ENCODE results near the gene ANKRD13C.

Gene ANKRD13C

GRCh38 chr1:70286453-70286852, 68.1 kb downstream of the ANKRD13C start:
- Histone ChIP-seq H3K27me3 (replicated peaks; ENCODE audit: insufficient read depth, low read length) (no peaks in the 10 kb centered on the region), H2AFZ (ENCODE audit: low read length) (no peak overlapping the region), H3K4me3 (ENCODE audit: low read length) (no peak overlapping the region), H3K4me2 (ENCODE audit: low read depth, low read length) (no peak overlapping the region), H3K4me1 (ENCODE audit: low read length) (no peaks in the 10 kb centered on the region), H3K79me2 (ENCODE audit: low read length) (0 out of 2 replicates have a peak, but pooled peaks cover 2% of the 10 kb centered on the region), H3K36me3 (replicated peaks; ENCODE audit: insufficient read depth, low read length) (no peaks in the 10 kb centered on the region; the same call in 1 of the 2 replicates), H3K9ac (ENCODE audit: low read length) (no peak overlapping the region), H3K9me3 (replicated peaks; ENCODE audit: insufficient read depth, low read length) (no peaks in the 10 kb centered on the region), H3K9me2 (replicated peaks; ENCODE audit: insufficient read depth, low read length) (no peaks in the 10 kb centered on the region), H4K20me1 (ENCODE audit: insufficient read depth, low read length) (no peaks in the 10 kb centered on the region), H3K27ac (ENCODE audit: low read length) (no peak overlapping the region), H3F3A (ENCODE audit: insufficient read depth, low read length) (no peaks in the 10 kb centered on the region)
- no peak for TF ChIP-seq EZH2 (optimal IDR thresholded peaks at IDR 0.05; ENCODE audit: low read depth, low read length)
- TF ChIP-seq, protein P1, sequence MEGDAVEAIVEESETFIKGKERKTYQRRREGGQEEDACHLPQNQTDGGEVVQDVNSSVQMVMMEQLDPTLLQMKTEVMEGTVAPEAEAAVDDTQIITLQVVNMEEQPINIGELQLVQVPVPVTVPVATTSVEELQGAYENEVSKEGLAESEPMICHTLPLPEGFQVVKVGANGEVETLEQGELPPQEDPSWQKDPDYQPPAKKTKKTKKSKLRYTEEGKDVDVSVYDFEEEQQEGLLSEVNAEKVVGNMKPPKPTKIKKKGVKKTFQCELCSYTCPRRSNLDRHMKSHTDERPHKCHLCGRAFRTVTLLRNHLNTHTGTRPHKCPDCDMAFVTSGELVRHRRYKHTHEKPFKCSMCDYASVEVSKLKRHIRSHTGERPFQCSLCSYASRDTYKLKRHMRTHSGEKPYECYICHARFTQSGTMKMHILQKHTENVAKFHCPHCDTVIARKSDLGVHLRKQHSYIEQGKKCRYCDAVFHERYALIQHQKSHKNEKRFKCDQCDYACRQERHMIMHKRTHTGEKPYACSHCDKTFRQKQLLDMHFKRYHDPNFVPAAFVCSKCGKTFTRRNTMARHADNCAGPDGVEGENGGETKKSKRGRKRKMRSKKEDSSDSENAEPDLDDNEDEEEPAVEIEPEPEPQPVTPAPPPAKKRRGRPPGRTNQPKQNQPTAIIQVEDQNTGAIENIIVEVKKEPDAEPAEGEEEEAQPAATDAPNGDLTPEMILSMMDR (IDR thresholded peaks at IDR 0.05; ENCODE audit: low read length), result no peak
- no peak for TF ChIP-seq EZH2phosphoT487 (IDR thresholded peaks at IDR 0.05; ENCODE audit: low read length)
- DNase-seq, result no peak

GRCh38 chr1:70284366-70284765, 70.2 kb downstream of the ANKRD13C start:
- Histone ChIP-seq H3K9me2 (replicated peaks; ENCODE audit: insufficient read depth, low read length) (no peaks in the 10 kb centered on the region), H3K9ac (ENCODE audit: low read length) (no peak overlapping the region), H3K27ac (ENCODE audit: low read length) (no peak overlapping the region), H3K36me3 (replicated peaks; ENCODE audit: insufficient read depth, low read length) (no peaks in the 10 kb centered on the region; the same call in 1 of the 2 replicates), H3K4me1 (ENCODE audit: low read length) (no peaks in the 10 kb centered on the region), H4K20me1 (ENCODE audit: insufficient read depth, low read length) (no peaks in the 10 kb centered on the region), H2AFZ (ENCODE audit: low read length) (no peak overlapping the region), H3K79me2 (ENCODE audit: low read length) (0 out of 2 replicates have a peak, but pooled peaks cover 2% of the 10 kb centered on the region), H3K4me2 (ENCODE audit: low read depth, low read length) (no peak overlapping the region), H3K4me3 (ENCODE audit: low read length) (no peak overlapping the region), H3K9me3 (replicated peaks; ENCODE audit: insufficient read depth, low read length) (no peaks in the 10 kb centered on the region), H3K27me3 (replicated peaks; ENCODE audit: insufficient read depth, low read length) (no peaks in the 10 kb centered on the region), H3F3A (ENCODE audit: insufficient read depth, low read length) (no peaks in the 10 kb centered on the region)
- no peak for DNase-seq
- TF ChIP-seq, protein P1 (IDR thresholded peaks at IDR 0.05; ENCODE audit: low read length), result no peak
- no peak for TF ChIP-seq EZH2phosphoT487 (IDR thresholded peaks at IDR 0.05; ENCODE audit: low read length)
- TF ChIP-seq EZH2 (optimal IDR thresholded peaks at IDR 0.05; ENCODE audit: low read depth, low read length), result no peak

GRCh38 chr1:70278710-70279109, 75.8 kb downstream of the ANKRD13C start:
- Histone ChIP-seq H2AFZ (ENCODE audit: low read length) (no peak overlapping the region), H3K9me3 (replicated peaks; ENCODE audit: insufficient read depth, low read length) (no peaks in the 10 kb centered on the region), H3K36me3 (replicated peaks; ENCODE audit: insufficient read depth, low read length) (peaks cover 3% of the 10 kb centered on the region), H3K4me2 (ENCODE audit: low read depth, low read length) (no peak overlapping the region), H3K9ac (ENCODE audit: low read length) (no peak overlapping the region), H3K4me3 (ENCODE audit: low read length) (no peak overlapping the region), H3F3A (ENCODE audit: insufficient read depth, low read length) (no peaks in the 10 kb centered on the region), H4K20me1 (ENCODE audit: insufficient read depth, low read length) (no peaks in the 10 kb centered on the region), H3K4me1 (ENCODE audit: low read length) (no peaks in the 10 kb centered on the region), H3K27ac (ENCODE audit: low read length) (no peak overlapping the region), H3K79me2 (ENCODE audit: low read length) (no peaks in the 10 kb centered on the region), H3K27me3 (replicated peaks; ENCODE audit: insufficient read depth, low read length) (no peaks in the 10 kb centered on the region), H3K9me2 (replicated peaks; ENCODE audit: insufficient read depth, low read length) (no peaks in the 10 kb centered on the region)
- TF ChIP-seq, protein P1 (IDR thresholded peaks at IDR 0.05; ENCODE audit: low read length), result no peak
- TF ChIP-seq EZH2 (optimal IDR thresholded peaks at IDR 0.05; ENCODE audit: low read depth, low read length) (no peak), EZH2phosphoT487 (IDR thresholded peaks at IDR 0.05; ENCODE audit: low read length) (no peak)
- no peak for DNase-seq

Data from MM.1S (cell line).